ENCODE results near the gene PRSS1.
"Not testable (repeated sequence)": the region's sequence is repeated elsewhere in the genome, so short reads cannot be mapped to it uniquely, and the experiment has no call there.

PRSS1 gene

GRCh38 chr7:142746264-142746663 lies 3.0 kb upstream of the PRSS1 start:
- no peak for DNase-seq (ENCODE audit: low read depth in 2 of 2)

GRCh38 chr7:142748410-142748809 lies 862 bp upstream of the PRSS1 start:
- DNase-seq (ENCODE audit: low read depth in 2 of 2): not testable (repeated sequence)

- no peak for DNase-seq (ENCODE audit: low read depth in 2 of 2)
Measured at GRCh38 chr7:142750321-142750938, 1.2 kb downstream of the PRSS1 start.

- DNase-seq (ENCODE audit: low read depth in 2 of 2): not testable (repeated sequence)
Measured at GRCh38 chr7:142751526-142752175, 2.4 kb downstream of the PRSS1 start.

GRCh38 chr7:142752376-142753225 lies 3.3 kb downstream of the PRSS1 start:
- DNase-seq (ENCODE audit: low read depth in 2 of 2): no peak

GRCh38 chr7:142753366-142753765 lies 4.1 kb downstream of the PRSS1 start:
- DNase-seq (ENCODE audit: low read depth in 2 of 2): no peak

- not testable (repeated sequence) for DNase-seq (ENCODE audit: low read depth in 2 of 2)
Measured at GRCh38 chr7:142753925-142754491, 4.7 kb downstream of the PRSS1 start.

GRCh38 chr7:142754681-142755575 lies 5.7 kb downstream of the PRSS1 start:
- no peak for DNase-seq (ENCODE audit: low read depth in 2 of 2)

GRCh38 chr7:142758312-142758711 lies 9.0 kb downstream of the PRSS1 start:
- DNase-seq (ENCODE audit: low read depth in 2 of 2): not testable (repeated sequence)

- no peak for DNase-seq (ENCODE audit: low read depth in 2 of 2)
Measured at GRCh38 chr7:142759433-142759832, 10.2 kb downstream of the PRSS1 start.

- DNase-seq (ENCODE audit: low read depth in 2 of 2): no peak
Measured at GRCh38 chr7:142760071-142760642, 10.9 kb downstream of the PRSS1 start.

- not testable (repeated sequence) for DNase-seq (ENCODE audit: low read depth in 2 of 2)
Measured at GRCh38 chr7:142761606-142762005, 12.3 kb downstream of the PRSS1 start.

GRCh38 chr7:142762104-142762503 lies 12.8 kb downstream of the PRSS1 start:
- DNase-seq (ENCODE audit: low read depth in 2 of 2): no peak

- no peak for DNase-seq (ENCODE audit: low read depth in 2 of 2)
Measured at GRCh38 chr7:142767451-142767850, 18.2 kb downstream of the PRSS1 start.

GRCh38 chr7:142767861-142768260 lies 18.6 kb downstream of the PRSS1 start:
- no peak for DNase-seq (ENCODE audit: low read depth in 2 of 2)

GRCh38 chr7:142768885-142769284 lies 19.6 kb downstream of the PRSS1 start:
- not testable (repeated sequence) for DNase-seq (ENCODE audit: low read depth in 2 of 2)

- DNase-seq (ENCODE audit: low read depth in 2 of 2): no peak
Measured at GRCh38 chr7:142770661-142771352, 21.5 kb downstream of the PRSS1 start, which contains the start of gene PRSS2. Gene PRSS2 (plus strand): TSS chr7:142770970. CDS start chr7:142770983, 13 bp downstream.

GRCh38 chr7:142771353-142771723 lies 22.1 kb downstream of the PRSS1 start:
- no peak for DNase-seq (ENCODE audit: low read depth in 2 of 2)

GRCh38 chr7:142772051-142772450 lies 22.8 kb downstream of the PRSS1 start:
- DNase-seq (ENCODE audit: low read depth in 2 of 2): no peak

GRCh38 chr7:142772673-142773072 lies 23.4 kb downstream of the PRSS1 start:
- no peak for DNase-seq (ENCODE audit: low read depth in 2 of 2)
